Measurements from ENCODE around the gene OLIG1. TPM values are rescaled to one million over a fixed set of nuclear protein-coding genes. Genes with fewer than 3 reads are reported as not detected.

The OLIG1 gene, protein sequence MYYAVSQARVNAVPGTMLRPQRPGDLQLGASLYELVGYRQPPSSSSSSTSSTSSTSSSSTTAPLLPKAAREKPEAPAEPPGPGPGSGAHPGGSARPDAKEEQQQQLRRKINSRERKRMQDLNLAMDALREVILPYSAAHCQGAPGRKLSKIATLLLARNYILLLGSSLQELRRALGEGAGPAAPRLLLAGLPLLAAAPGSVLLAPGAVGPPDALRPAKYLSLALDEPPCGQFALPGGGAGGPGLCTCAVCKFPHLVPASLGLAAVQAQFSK
- total RNA-seq (2022; extraction: Qiagen RNA extraction): not detected in 5 replicates

DNA sequence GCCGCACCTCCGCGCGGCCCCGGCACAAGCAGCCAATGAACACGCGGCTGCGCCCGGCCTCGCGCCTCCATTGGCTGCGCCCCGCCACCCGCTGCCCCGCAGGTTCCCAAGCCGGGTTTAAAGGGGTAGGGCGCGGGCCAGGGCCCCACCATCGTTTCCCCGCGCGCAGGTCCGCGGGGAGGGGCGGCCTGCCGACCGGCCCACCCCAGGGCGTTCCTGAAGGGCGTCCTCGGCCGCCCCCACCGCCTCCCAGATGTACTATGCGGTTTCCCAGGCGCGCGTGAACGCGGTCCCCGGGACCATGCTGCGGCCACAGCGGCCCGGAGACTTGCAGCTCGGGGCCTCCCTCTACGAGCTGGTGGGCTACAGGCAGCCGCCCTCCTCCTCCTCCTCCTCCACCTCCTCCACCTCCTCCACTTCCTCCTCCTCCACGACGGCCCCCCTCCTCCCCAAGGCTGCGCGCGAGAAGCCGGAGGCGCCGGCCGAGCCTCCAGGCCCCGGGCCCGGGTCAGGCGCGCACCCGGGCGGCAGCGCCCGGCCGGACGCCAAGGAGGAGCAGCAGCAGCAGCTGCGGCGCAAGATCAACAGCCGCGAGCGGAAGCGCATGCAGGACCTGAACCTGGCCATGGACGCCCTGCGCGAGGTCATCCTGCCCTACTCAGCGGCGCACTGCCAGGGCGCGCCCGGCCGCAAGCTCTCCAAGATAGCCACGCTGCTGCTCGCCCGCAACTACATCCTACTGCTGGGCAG is at the start of gene OLIG1:
Gene OLIG1, plus strand, starts transcription at position 148 of the 750 bp plus-strand sequence. Its CDS starts 106 bp downstream, at position 254.

DNA sequence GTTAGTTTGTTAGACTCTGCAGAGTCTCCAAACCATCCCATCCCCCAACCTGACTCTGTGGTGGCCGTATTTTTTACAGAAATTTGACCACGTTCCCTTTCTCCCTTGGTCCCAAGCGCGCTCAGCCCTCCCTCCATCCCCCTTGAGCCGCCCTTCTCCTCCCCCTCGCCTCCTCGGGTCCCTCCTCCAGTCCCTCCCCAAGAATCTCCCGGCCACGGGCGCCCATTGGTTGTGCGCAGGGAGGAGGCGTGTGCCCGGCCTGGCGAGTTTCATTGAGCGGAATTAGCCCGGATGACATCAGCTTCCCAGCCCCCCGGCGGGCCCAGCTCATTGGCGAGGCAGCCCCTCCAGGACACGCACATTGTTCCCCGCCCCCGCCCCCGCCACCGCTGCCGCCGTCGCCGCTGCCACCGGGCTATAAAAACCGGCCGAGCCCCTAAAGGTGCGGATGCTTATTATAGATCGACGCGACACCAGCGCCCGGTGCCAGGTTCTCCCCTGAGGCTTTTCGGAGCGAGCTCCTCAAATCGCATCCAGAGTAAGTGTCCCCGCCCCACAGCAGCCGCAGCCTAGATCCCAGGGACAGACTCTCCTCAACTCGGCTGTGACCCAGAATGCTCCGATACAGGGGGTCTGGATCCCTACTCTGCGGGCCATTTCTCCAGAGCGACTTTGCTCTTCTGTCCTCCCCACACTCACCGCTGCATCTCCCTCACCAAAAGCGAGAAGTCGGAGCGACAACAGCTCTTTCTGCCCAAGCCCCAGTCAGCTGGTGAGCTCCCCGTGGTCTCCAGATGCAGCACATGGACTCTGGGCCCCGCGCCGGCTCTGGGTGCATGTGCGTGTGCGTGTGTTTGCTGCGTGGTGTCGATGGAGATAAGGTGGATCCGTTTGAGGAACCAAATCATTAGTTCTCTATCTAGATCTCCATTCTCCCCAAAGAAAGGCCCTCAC is 44.2 kb upstream of the OLIG1 start, which contains the start of gene OLIG2:
Gene OLIG2, plus strand, starts transcription at position 447 of the 954 bp plus-strand sequence. CDS start 928 bp downstream, outside the sequence.

Other genes with a start within 250 kb of the OLIG1 start
- gene OLIG2, start 44.2 kb upstream of the OLIG1 start, total RNA-seq (2022; extraction: Qiagen RNA extraction): not detected in 5 replicates
- 14.5 to 17.0 TPM (median 15.8 TPM) in 5 replicates for gene IFNAR2, start 159.8 kb downstream of the OLIG1 start, total RNA-seq (2022; extraction: Qiagen RNA extraction)
- 17.9 to 20.5 TPM (median 18.4 TPM) in 5 replicates for gene IL10RB, start 196.2 kb downstream of the OLIG1 start, total RNA-seq (2022; extraction: Qiagen RNA extraction)